ENCODE measurements around the gene COLEC12.

DNA sequence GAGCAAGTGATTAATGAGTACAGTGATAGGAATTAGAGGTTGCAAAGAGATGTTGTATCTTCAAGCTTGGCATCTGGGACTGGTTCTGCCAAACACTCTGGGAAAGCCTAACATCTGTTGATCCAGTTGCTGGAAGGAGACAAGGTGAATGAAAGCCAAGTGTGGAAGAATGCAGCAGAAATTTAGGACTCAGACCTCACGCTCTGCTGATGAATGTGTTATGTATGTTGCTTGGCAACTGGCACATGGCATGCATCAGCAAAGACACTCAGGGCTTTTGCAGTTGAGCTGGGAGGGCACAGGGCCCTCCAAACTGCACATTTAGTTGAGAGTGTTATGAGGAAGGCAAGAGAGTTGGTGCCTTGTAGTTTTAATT, 105.5 kb downstream of the COLEC12 start:
- TF ChIP-seq POLR2A (IDR thresholded peaks at IDR 0.05; ENCODE audit: low read length) (no peak), GATA1 (IDR thresholded peaks at IDR 0.05; ENCODE audit: low read depth, low read length) (no peak)
